ENCODE data around the gene AKAP6. TPM values are rescaled to one million over a fixed set of nuclear protein-coding genes. Genes with fewer than 3 reads are reported as not detected.

Gene AKAP6
- total and polyA plus RNA-seq, 2 experiments from 2014 or later, result 0.38 to 0.42 TPM

DNA sequence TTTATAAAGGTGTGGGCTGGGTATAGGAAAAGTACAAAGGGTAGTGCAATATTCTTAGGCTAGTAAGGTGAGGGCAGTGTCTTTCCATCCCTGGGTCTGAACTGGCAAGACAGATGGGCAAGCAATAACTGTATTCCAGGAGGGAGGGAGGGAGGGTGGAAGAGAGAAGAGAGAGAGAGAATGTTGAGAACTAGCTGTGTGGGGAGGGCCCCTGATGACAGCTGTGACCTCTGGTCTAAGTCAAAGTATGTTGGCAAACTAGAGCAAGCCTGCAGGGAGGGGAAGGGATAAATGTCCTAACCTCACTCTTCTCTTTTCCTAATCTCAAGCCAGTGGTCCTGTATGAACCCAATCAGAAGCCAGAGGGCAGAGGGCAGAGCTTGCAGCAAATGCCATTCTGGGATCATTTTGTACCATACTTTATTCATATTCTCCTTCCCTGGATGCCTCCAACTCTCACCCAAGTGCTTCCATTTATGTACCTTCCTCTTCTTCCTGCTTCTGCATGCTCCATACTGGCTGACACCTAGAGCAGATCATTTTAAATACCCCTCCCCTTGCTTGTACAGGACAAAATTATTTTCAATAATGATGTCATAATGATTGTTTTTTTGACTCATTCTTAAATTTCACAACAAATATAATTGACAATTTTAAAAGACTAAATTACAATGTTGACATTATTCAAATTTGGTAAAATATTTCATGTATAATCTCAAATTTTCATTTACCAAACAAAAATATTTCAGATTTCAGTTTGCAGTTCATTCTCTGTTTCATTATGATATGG is 75.9 kb downstream of the AKAP6 start:
- Histone ChIP-seq H4K20me1 (replicated peaks; ENCODE audit: insufficient read depth) (no peaks in the 10 kb centered on the region), H3K9me2 (ENCODE audit: insufficient read depth) (peaks cover 9% of the 10 kb centered on the region; the same call in 1 of the 2 replicates), H3K4me1 (ENCODE audit: insufficient read depth) (no peaks in the 10 kb centered on the region; the same call in 1 of the 2 replicates), H3K79me2 (replicated peaks; ENCODE audit: insufficient read depth) (no peaks in the 10 kb centered on the region), H3K36me3 (ENCODE audit: insufficient read depth) (no peaks in the 10 kb centered on the region), H3K4me2 (no peak overlapping the region), H3K27ac (ENCODE audit: low read depth) (no peak overlapping the region), H3K27me3 (ENCODE audit: insufficient read depth) (no peaks in the 10 kb centered on the region), H3F3A (replicated peaks; ENCODE audit: low read depth) (no peaks in the 10 kb centered on the region), H3K4me3 (no peak overlapping the region), H2AFZ (no peak overlapping the region)
- Mint-ChIP-seq H3K36me3 (ENCODE audit: low read depth) (no peaks in the 10 kb centered on the region), H3K4me1 (peaks cover 8% of the 10 kb centered on the region; the same call in 2 of the 3 replicates), H3K27ac (no peak overlapping the region), H3K9me3 (no peaks in the 10 kb centered on the region), H3K27me3 (ENCODE audit: insufficient read depth, low read depth, poor library complexity) (no peaks in the 10 kb centered on the region), H3K4me3 (no peak overlapping the region)
- DNase-seq (ENCODE audit: low spot score) (no peak), ATAC-seq (no peak)
- TF ChIP-seq EZH2 (IDR thresholded peaks at IDR 0.05; ENCODE audit: low read depth, unreplicated experiment), result no peak
- TF ChIP-seq, protein P1, sequence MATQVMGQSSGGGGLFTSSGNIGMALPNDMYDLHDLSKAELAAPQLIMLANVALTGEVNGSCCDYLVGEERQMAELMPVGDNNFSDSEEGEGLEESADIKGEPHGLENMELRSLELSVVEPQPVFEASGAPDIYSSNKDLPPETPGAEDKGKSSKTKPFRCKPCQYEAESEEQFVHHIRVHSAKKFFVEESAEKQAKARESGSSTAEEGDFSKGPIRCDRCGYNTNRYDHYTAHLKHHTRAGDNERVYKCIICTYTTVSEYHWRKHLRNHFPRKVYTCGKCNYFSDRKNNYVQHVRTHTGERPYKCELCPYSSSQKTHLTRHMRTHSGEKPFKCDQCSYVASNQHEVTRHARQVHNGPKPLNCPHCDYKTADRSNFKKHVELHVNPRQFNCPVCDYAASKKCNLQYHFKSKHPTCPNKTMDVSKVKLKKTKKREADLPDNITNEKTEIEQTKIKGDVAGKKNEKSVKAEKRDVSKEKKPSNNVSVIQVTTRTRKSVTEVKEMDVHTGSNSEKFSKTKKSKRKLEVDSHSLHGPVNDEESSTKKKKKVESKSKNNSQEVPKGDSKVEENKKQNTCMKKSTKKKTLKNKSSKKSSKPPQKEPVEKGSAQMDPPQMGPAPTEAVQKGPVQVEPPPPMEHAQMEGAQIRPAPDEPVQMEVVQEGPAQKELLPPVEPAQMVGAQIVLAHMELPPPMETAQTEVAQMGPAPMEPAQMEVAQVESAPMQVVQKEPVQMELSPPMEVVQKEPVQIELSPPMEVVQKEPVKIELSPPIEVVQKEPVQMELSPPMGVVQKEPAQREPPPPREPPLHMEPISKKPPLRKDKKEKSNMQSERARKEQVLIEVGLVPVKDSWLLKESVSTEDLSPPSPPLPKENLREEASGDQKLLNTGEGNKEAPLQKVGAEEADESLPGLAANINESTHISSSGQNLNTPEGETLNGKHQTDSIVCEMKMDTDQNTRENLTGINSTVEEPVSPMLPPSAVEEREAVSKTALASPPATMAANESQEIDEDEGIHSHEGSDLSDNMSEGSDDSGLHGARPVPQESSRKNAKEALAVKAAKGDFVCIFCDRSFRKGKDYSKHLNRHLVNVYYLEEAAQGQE (IDR thresholded peaks at IDR 0.05; ENCODE audit: unreplicated experiment), result no peak
- TF ChIP-seq NANOG (IDR thresholded peaks at IDR 0.05; ENCODE audit: borderline replicate concordance), result no peak
- TF ChIP-seq, protein P2, sequence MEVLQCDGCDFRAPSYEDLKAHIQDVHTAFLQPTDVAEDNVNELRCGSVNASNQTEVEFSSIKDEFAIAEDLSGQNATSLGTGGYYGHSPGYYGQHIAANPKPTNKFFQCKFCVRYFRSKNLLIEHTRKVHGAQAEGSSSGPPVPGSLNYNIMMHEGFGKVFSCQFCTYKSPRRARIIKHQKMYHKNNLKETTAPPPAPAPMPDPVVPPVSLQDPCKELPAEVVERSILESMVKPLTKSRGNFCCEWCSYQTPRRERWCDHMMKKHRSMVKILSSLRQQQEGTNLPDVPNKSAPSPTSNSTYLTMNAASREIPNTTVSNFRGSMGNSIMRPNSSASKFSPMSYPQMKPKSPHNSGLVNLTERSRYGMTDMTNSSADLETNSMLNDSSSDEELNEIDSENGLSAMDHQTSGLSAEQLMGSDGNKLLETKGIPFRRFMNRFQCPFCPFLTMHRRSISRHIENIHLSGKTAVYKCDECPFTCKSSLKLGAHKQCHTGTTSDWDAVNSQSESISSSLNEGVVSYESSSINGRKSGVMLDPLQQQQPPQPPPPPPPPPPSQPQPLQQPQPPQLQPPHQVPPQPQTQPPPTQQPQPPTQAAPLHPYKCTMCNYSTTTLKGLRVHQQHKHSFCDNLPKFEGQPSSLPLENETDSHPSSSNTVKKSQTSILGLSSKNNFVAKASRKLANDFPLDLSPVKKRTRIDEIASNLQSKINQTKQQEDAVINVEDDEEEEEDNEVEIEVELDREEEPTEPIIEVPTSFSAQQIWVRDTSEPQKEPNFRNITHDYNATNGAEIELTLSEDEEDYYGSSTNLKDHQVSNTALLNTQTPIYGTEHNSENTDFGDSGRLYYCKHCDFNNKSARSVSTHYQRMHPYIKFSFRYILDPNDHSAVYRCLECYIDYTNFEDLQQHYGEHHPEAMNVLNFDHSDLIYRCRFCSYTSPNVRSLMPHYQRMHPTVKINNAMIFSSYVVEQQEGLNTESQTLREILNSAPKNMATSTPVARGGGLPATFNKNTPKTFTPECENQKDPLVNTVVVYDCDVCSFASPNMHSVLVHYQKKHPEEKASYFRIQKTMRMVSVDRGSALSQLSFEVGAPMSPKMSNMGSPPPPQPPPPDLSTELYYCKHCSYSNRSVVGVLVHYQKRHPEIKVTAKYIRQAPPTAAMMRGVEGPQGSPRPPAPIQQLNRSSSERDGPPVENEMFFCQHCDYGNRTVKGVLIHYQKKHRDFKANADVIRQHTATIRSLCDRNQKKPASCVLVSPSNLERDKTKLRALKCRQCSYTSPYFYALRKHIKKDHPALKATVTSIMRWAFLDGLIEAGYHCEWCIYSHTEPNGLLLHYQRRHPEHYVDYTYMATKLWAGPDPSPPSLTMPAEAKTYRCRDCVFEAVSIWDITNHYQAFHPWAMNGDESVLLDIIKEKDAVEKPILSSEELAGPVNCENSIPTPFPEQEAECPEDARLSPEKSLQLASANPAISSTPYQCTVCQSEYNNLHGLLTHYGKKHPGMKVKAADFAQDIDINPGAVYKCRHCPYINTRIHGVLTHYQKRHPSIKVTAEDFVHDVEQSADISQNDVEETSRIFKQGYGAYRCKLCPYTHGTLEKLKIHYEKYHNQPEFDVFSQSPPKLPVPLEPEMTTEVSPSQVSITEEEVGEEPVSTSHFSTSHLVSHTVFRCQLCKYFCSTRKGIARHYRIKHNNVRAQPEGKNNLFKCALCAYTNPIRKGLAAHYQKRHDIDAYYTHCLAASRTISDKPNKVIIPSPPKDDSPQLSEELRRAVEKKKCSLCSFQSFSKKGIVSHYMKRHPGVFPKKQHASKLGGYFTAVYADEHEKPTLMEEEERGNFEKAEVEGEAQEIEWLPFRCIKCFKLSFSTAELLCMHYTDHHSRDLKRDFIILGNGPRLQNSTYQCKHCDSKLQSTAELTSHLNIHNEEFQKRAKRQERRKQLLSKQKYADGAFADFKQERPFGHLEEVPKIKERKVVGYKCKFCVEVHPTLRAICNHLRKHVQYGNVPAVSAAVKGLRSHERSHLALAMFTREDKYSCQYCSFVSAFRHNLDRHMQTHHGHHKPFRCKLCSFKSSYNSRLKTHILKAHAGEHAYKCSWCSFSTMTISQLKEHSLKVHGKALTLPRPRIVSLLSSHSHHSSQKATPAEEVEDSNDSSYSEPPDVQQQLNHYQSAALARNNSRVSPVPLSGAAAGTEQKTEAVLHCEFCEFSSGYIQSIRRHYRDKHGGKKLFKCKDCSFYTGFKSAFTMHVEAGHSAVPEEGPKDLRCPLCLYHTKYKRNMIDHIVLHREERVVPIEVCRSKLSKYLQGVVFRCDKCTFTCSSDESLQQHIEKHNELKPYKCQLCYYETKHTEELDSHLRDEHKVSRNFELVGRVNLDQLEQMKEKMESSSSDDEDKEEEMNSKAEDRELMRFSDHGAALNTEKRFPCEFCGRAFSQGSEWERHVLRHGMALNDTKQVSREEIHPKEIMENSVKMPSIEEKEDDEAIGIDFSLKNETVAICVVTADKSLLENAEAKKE (CRISPR knock-in tag; IDR thresholded peaks at IDR 0.05), result no peak
- no peak for TF ChIP-seq ZNF331 (CRISPR knock-in tag; IDR thresholded peaks at IDR 0.05; ENCODE audit: low read depth)
- TF ChIP-seq EZH2phosphoT487 (IDR thresholded peaks at IDR 0.05; ENCODE audit: unreplicated experiment), result no peak
- no peak for TF ChIP-seq POLR2AphosphoS5 (IDR thresholded peaks at IDR 0.05; ENCODE audit: low read depth)
- TF ChIP-seq, protein P3, sequence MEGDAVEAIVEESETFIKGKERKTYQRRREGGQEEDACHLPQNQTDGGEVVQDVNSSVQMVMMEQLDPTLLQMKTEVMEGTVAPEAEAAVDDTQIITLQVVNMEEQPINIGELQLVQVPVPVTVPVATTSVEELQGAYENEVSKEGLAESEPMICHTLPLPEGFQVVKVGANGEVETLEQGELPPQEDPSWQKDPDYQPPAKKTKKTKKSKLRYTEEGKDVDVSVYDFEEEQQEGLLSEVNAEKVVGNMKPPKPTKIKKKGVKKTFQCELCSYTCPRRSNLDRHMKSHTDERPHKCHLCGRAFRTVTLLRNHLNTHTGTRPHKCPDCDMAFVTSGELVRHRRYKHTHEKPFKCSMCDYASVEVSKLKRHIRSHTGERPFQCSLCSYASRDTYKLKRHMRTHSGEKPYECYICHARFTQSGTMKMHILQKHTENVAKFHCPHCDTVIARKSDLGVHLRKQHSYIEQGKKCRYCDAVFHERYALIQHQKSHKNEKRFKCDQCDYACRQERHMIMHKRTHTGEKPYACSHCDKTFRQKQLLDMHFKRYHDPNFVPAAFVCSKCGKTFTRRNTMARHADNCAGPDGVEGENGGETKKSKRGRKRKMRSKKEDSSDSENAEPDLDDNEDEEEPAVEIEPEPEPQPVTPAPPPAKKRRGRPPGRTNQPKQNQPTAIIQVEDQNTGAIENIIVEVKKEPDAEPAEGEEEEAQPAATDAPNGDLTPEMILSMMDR (conservative IDR thresholded peaks at IDR 0.05; ENCODE audit: low read depth in 2 of 2), result no peak
- TF ChIP-seq, protein P4, sequence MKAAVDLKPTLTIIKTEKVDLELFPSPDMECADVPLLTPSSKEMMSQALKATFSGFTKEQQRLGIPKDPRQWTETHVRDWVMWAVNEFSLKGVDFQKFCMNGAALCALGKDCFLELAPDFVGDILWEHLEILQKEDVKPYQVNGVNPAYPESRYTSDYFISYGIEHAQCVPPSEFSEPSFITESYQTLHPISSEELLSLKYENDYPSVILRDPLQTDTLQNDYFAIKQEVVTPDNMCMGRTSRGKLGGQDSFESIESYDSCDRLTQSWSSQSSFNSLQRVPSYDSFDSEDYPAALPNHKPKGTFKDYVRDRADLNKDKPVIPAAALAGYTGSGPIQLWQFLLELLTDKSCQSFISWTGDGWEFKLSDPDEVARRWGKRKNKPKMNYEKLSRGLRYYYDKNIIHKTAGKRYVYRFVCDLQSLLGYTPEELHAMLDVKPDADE (IDR thresholded peaks at IDR 0.05), result no peak
- TF ChIP-seq JUNB (IDR thresholded peaks at IDR 0.05; ENCODE audit: unreplicated experiment), result no peak
- no peak for TF ChIP-seq CREB1 (CRISPR knock-in tag; IDR thresholded peaks at IDR 0.05; ENCODE audit: low read depth)
- no peak for TF ChIP-seq STAT1 (IDR thresholded peaks at IDR 0.05; ENCODE audit: unreplicated experiment)
- no peak for TF ChIP-seq ZNF114 (CRISPR knock-in tag; IDR thresholded peaks at IDR 0.05)

Data from GM23338 (cell line).